ENCODE data around the gene SAP25.

- TF ChIP-seq, protein P1, sequence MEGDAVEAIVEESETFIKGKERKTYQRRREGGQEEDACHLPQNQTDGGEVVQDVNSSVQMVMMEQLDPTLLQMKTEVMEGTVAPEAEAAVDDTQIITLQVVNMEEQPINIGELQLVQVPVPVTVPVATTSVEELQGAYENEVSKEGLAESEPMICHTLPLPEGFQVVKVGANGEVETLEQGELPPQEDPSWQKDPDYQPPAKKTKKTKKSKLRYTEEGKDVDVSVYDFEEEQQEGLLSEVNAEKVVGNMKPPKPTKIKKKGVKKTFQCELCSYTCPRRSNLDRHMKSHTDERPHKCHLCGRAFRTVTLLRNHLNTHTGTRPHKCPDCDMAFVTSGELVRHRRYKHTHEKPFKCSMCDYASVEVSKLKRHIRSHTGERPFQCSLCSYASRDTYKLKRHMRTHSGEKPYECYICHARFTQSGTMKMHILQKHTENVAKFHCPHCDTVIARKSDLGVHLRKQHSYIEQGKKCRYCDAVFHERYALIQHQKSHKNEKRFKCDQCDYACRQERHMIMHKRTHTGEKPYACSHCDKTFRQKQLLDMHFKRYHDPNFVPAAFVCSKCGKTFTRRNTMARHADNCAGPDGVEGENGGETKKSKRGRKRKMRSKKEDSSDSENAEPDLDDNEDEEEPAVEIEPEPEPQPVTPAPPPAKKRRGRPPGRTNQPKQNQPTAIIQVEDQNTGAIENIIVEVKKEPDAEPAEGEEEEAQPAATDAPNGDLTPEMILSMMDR (IDR thresholded peaks at IDR 0.05; ENCODE audit: insufficient read depth, low read depth, low read length), result no peak
- no peak for TF ChIP-seq EZH2 (IDR thresholded peaks at IDR 0.05; ENCODE audit: insufficient read depth, low read length)
Measured at GRCh38 chr7:100599911-100600729, 26.4 kb upstream of the SAP25 start.

All from astrocyte (in vitro differentiated cells and primary cell).